HEK293 (cell line): ENCODE data around the gene COG6.

Source experiments
- CTCF ChIA-PET: fragments of 350-600 bp; formaldehyde crosslinking; extraction: SDS; loops from one replicate; lab custom pipeline; 2021; ENCODE audit warnings: antibody characterized with exemption; lab: Yijun Ruan, JAX
- POLR2A ChIA-PET: fragments of 300-600 bp; formaldehyde crosslinking; extraction: SDS; loops from one replicate; lab custom pipeline; 2020; ENCODE audit warnings: antibody characterized with exemption, inconsistent platforms; lab: Yijun Ruan, JAX
- H3K27ac ChIP-seq: fragments of 200-500 bp; sonication (Bioruptor generic); 2 replicates; pipeline ENCODE4 v1.5.1; 2014; ENCODE audit warnings: low read depth, low read length, control low read depth, inconsistent platforms; ENCODE audit errors: extremely low read depth
- H3K36me3 ChIP-seq, 2 experiments: fragments of 200-500 bp in 1 of 2; sonication (Bioruptor generic) in 1 of 2; 1 replicate in 1 of 2; 2 replicates in 1 of 2; pipeline ENCODE4 v1.5.1; 2014 to 2017; ENCODE audit warnings: inconsistent platforms in 2 of 2, low read length in 2 of 2; ENCODE audit not compliant: control insufficient read depth in 2 of 2, insufficient read depth in 1 of 2
- H3K4me1 ChIP-seq: fragments of 200-500 bp; sonication (Bioruptor generic); 2 replicates; pipeline ENCODE4 v1.5.1; 2014; ENCODE audit warnings: mild to moderate bottlenecking, low read length, inconsistent platforms; ENCODE audit not compliant: control insufficient read depth, insufficient read depth
- H3K4me3 ChIP-seq: 2 replicates; pipeline ENCODE4 v1.5.1; 2011; ENCODE audit warnings: low read depth, mild to moderate bottlenecking, control low read depth, low read length, moderate library complexity
- H3K9me3 ChIP-seq: fragments of 200-500 bp; sonication (Bioruptor generic); 2 replicates; pipeline ENCODE4 v1.5.1; 2014; ENCODE audit warnings: low read depth, low read length, inconsistent platforms; ENCODE audit not compliant: control insufficient read depth, insufficient read depth
- FEZF1 ChIP-seq: fragments of 450-650 bp; formaldehyde crosslinking; IDR thresholded peaks from 2 replicates; pipeline ENCODE4 v1.5.1; 2016; ENCODE audit warnings: missing biosample characterization, missing genetic modification characterization
- GLI4 ChIP-seq: fragments of 450-650 bp; formaldehyde crosslinking; IDR thresholded peaks from 2 replicates; pipeline ENCODE4 v1.5.1; 2016; ENCODE audit warnings: missing biosample characterization, missing genetic modification characterization
- MYNN ChIP-seq: fragments of 450-650 bp; formaldehyde crosslinking; IDR thresholded peaks from 2 replicates; pipeline ENCODE4 v1.5.1; 2016; ENCODE audit warnings: missing biosample characterization, missing genetic modification characterization, borderline replicate concordance
- MZF1 ChIP-seq: fragments of 450-650 bp; formaldehyde crosslinking; IDR thresholded peaks from 2 replicates; pipeline ENCODE4 v1.5.1; 2017; ENCODE audit warnings: missing biosample characterization, missing genetic modification characterization, borderline replicate concordance
- SALL2 ChIP-seq: fragments of 450-650 bp; formaldehyde crosslinking; IDR thresholded peaks from 2 replicates; pipeline ENCODE4 v1.5.0; 2017; ENCODE audit warnings: missing biosample characterization, mild to moderate bottlenecking, missing genetic modification characterization, borderline replicate concordance
- SCRT1 ChIP-seq: fragments of 450-650 bp; formaldehyde crosslinking; IDR thresholded peaks from 2 replicates; pipeline ENCODE4 v1.5.1; 2016; ENCODE audit warnings: missing biosample characterization, missing genetic modification characterization, borderline replicate concordance
- ZBTB17 ChIP-seq: fragments of 450-650 bp; formaldehyde crosslinking; IDR thresholded peaks from 2 replicates; pipeline ENCODE4 v1.5.1; 2016; ENCODE audit warnings: missing biosample characterization, missing genetic modification characterization
- ZBTB48 ChIP-seq: fragments of 450-650 bp; formaldehyde crosslinking; IDR thresholded peaks from 2 replicates; pipeline ENCODE4 v1.5.1; 2016; ENCODE audit warnings: missing biosample characterization, missing genetic modification characterization
- ZNF121 ChIP-seq: fragments of 450-650 bp; formaldehyde crosslinking; IDR thresholded peaks from 2 replicates; pipeline ENCODE4 v1.5.1; 2016; ENCODE audit warnings: missing biosample characterization, missing genetic modification characterization
- ZNF175 ChIP-seq: fragments of 450-650 bp; formaldehyde crosslinking; IDR thresholded peaks from 2 replicates; pipeline ENCODE4 v1.5.1; 2016; ENCODE audit warnings: missing biosample characterization, missing genetic modification characterization
- ZNF184 ChIP-seq: fragments of 450-650 bp; IDR thresholded peaks from 2 replicates; pipeline ENCODE4 v1.5.1; 2018; ENCODE audit warnings: missing biosample characterization, mild to moderate bottlenecking, missing genetic modification characterization
- ZNF24 ChIP-seq: fragments of 450-650 bp; formaldehyde crosslinking; IDR thresholded peaks from 2 replicates; pipeline ENCODE4 v1.5.1; 2016; ENCODE audit warnings: missing biosample characterization, missing genetic modification characterization
- ZNF366 ChIP-seq: fragments of 450-650 bp; formaldehyde crosslinking; conservative IDR thresholded peaks from 2 replicates; pipeline ENCODE4 v1.5.1; 2016; ENCODE audit warnings: missing biosample characterization, missing genetic modification characterization
- ZNF473 ChIP-seq: fragments of 450-650 bp; formaldehyde crosslinking; IDR thresholded peaks from 2 replicates; pipeline ENCODE4 v1.5.1; 2017; ENCODE audit warnings: missing biosample characterization, missing genetic modification characterization
- ZNF501 ChIP-seq: fragments of 450-650 bp; formaldehyde crosslinking; IDR thresholded peaks from 2 replicates; pipeline ENCODE4 v1.5.1; 2016; ENCODE audit warnings: missing biosample characterization, missing genetic modification characterization
- ZNF555 ChIP-seq: fragments of 450-650 bp; formaldehyde crosslinking; conservative IDR thresholded peaks from 2 replicates; pipeline ENCODE4 v1.5.1; 2017; ENCODE audit warnings: missing biosample characterization, mild to moderate bottlenecking, missing genetic modification characterization, inconsistent platforms
- ZNF621 ChIP-seq: fragments of 450-650 bp; formaldehyde crosslinking; IDR thresholded peaks from 2 replicates; pipeline ENCODE4 v1.5.1; 2017; ENCODE audit warnings: missing biosample characterization, missing genetic modification characterization
- ZNF76 ChIP-seq: fragments of 450-650 bp; formaldehyde crosslinking; IDR thresholded peaks from 2 replicates; pipeline ENCODE4; 2016; ENCODE audit warnings: low read depth, missing biosample characterization, missing genetic modification characterization, borderline replicate concordance
- ZNF791 ChIP-seq: fragments of 450-650 bp; formaldehyde crosslinking; IDR thresholded peaks from 2 replicates; pipeline ENCODE4 v1.5.1; 2016; ENCODE audit warnings: missing biosample characterization, missing genetic modification characterization
- ZNF792 ChIP-seq: fragments of 450-650 bp; formaldehyde crosslinking; IDR thresholded peaks from 2 replicates; pipeline ENCODE4 v1.5.1; 2016; ENCODE audit warnings: missing biosample characterization, missing genetic modification characterization
- TF ChIP-seq, protein P1 (sequence below): fragments of 450-650 bp; formaldehyde crosslinking; IDR thresholded peaks from 2 replicates; pipeline ENCODE4 v1.5.1; 2016; ENCODE audit warnings: missing biosample characterization, missing genetic modification characterization
- TF ChIP-seq, protein P2 (sequence below): fragments of 450-650 bp; formaldehyde crosslinking; IDR thresholded peaks from 2 replicates; pipeline ENCODE4 v1.5.1; 2016; ENCODE audit warnings: missing biosample characterization, missing genetic modification characterization
- TF ChIP-seq, protein P3 (sequence below): fragments of 450-650 bp; formaldehyde crosslinking; IDR thresholded peaks from 2 replicates; pipeline ENCODE4 v1.5.1; 2016; ENCODE audit warnings: missing biosample characterization, missing genetic modification characterization
- TF ChIP-seq, protein P4 (sequence below): fragments of 450-650 bp; formaldehyde crosslinking; IDR thresholded peaks from 2 replicates; pipeline ENCODE4 v1.5.1; 2016; ENCODE audit warnings: missing biosample characterization, missing genetic modification characterization
- TF ChIP-seq, protein P5 (sequence below): fragments of 450-650 bp; formaldehyde crosslinking; IDR thresholded peaks from 2 replicates; pipeline ENCODE4 v1.5.1; 2017; ENCODE audit warnings: missing biosample characterization, missing genetic modification characterization

Gene COG6

DNA sequence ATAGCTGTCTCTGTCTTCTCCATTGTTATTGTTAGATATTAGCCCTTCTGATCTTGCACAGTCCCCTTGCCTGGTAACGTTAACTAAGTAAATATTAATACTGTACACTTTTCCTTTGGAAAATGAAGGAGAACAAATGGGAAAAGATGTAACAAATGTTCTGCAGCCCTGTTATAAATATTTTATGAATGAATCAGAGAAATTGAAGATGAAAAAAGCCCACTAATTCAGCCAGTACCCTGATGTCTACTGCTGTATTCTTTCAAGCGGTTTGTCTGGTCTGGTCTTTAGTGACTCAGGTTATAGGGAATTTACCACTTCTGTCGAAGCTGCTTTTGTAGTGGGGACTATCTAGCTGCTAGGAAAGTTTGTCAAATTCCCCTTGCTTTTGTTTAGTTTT is 121.0 kb downstream of the COG6 start:
- CTCF ChIA-PET: no interaction called here

DNA sequence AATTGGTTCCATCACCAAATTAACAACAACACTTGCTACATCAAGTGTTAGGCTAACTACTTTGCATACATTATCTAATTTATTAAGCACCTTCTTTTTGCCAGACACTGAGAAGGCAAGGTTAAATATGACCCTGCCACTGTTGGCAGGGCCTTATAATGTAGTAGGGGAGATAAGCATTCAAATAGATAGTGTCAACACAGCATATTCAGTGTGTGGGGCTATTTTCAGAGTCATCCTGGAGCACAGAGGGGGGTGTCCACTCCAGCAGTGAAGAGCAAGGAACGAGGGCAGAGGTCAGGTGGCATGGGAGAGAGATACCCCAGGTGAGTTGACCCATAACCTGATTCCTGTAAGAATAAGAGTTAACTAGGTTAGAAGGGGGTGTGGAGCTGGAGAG is 121.6 kb downstream of the COG6 start:
- H3K27ac ChIP-seq: no peak overlapping the region
- H3K36me3 ChIP-seq: no peaks in the 10 kb centered on the region
- H3K4me3 ChIP-seq: no peak overlapping the region
- ChIA-PET POLR2A (no interaction called here), CTCF (no interaction called here)
- TF ChIP-seq FEZF1 (tag by site-specific recombination): no peak
- TF ChIP-seq ZBTB48 (tag by site-specific recombination): no peak
- TF ChIP-seq ZNF24 (tag by site-specific recombination): no peak
- TF ChIP-seq ZNF501 (tag by site-specific recombination): no peak
- no peak for TF ChIP-seq ZNF366 (tag by site-specific recombination)
- TF ChIP-seq, protein P1, sequence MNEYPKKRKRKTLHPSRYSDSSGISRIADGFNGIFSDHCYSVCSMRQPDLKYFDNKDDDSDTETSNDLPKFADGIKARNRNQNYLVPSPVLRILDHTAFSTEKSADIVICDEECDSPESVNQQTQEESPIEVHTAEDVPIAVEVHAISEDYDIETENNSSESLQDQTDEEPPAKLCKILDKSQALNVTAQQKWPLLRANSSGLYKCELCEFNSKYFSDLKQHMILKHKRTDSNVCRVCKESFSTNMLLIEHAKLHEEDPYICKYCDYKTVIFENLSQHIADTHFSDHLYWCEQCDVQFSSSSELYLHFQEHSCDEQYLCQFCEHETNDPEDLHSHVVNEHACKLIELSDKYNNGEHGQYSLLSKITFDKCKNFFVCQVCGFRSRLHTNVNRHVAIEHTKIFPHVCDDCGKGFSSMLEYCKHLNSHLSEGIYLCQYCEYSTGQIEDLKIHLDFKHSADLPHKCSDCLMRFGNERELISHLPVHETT: no peak
- TF ChIP-seq SALL2: no peak
- no peak for TF ChIP-seq ZNF621 (tag by site-specific recombination)
- TF ChIP-seq GLI4 (tag by site-specific recombination): no peak
- H3K9me3 ChIP-seq: no peaks in the 10 kb centered on the region
- no peaks in the 10 kb centered on the region for H3K4me1 ChIP-seq

More for the DNA sequence above, 121.0 kb downstream of the COG6 start:
- H3K4me1 ChIP-seq: no peaks in the 10 kb centered on the region
- H3K27ac ChIP-seq: no peak overlapping the region
- POLR2A ChIA-PET: interaction anchor here (0.6 kb wide), 1 partner anchor 20 kb away, joined by 3 read pairs; no protein-coding TSS in a partner anchor
- no peak overlapping the region for H3K4me3 ChIP-seq
- TF ChIP-seq ZNF473 (tag by site-specific recombination) (no peak), ZBTB17 (tag by site-specific recombination) (no peak), ZNF791 (no peak), ZNF184 (tag by site-specific recombination) (no peak)
- TF ChIP-seq, protein P2, sequence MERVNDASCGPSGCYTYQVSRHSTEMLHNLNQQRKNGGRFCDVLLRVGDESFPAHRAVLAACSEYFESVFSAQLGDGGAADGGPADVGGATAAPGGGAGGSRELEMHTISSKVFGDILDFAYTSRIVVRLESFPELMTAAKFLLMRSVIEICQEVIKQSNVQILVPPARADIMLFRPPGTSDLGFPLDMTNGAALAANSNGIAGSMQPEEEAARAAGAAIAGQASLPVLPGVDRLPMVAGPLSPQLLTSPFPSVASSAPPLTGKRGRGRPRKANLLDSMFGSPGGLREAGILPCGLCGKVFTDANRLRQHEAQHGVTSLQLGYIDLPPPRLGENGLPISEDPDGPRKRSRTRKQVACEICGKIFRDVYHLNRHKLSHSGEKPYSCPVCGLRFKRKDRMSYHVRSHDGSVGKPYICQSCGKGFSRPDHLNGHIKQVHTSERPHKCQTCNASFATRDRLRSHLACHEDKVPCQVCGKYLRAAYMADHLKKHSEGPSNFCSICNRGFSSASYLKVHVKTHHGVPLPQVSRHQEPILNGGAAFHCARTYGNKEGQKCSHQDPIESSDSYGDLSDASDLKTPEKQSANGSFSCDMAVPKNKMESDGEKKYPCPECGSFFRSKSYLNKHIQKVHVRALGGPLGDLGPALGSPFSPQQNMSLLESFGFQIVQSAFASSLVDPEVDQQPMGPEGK (tag by site-specific recombination): no peak
- no peaks in the 10 kb centered on the region for H3K36me3 ChIP-seq
- H3K9me3 ChIP-seq: no peaks in the 10 kb centered on the region

DNA sequence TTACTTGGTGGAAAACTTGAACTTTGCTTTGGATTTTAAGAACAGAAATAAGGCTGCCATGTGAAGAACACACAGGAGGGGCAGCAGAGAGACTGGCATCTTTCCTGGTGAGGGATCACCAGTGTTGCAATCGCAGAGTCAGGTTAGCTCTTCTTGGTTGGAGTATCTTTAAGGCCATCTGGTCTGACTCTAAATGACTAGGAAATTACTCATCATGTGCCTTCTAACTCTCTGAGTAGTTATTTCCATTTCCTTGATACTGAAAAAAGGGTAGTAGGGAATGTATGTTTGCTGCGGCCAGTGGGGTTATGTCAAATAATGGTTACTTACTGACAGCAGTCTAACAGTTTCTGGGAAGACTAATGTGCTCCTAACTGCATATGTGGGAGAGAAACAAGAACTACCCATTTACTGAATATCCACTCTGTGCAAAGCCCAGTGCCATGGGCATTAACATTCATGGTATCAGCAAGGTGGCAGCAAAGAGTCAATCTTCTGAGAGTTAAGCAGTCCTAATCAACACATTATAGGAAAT is 122.1 kb downstream of the COG6 start:
- no peaks in the 10 kb centered on the region for H3K36me3 ChIP-seq
- no peak overlapping the region for H3K4me3 ChIP-seq
- ChIA-PET CTCF (interaction anchor here (1.3 kb wide), 1 partner anchor 12 kb away, joined by 4 read pairs; no protein-coding TSS in a partner anchor), POLR2A (no interaction called here)
- H3K9me3 ChIP-seq: no peaks in the 10 kb centered on the region
- TF ChIP-seq, protein P3, sequence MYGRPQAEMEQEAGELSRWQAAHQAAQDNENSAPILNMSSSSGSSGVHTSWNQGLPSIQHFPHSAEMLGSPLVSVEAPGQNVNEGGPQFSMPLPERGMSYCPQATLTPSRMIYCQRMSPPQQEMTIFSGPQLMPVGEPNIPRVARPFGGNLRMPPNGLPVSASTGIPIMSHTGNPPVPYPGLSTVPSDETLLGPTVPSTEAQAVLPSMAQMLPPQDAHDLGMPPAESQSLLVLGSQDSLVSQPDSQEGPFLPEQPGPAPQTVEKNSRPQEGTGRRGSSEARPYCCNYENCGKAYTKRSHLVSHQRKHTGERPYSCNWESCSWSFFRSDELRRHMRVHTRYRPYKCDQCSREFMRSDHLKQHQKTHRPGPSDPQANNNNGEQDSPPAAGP: no peak
- no peak for TF ChIP-seq ZNF175
- TF ChIP-seq, protein P4, sequence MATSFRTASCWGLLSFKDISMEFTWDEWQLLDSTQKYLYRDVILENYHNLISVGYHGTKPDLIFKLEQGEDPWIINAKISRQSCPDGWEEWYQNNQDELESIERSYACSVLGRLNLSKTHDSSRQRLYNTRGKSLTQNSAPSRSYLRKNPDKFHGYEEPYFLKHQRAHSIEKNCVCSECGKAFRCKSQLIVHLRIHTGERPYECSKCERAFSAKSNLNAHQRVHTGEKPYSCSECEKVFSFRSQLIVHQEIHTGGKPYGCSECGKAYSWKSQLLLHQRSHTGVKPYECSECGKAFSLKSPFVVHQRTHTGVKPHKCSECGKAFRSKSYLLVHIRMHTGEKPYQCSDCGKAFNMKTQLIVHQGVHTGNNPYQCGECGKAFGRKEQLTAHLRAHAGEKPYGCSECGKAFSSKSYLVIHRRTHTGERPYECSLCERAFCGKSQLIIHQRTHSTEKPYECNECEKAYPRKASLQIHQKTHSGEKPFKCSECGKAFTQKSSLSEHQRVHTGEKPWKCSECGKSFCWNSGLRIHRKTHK (tag by site-specific recombination): no peak
- TF ChIP-seq MYNN (tag by site-specific recombination): no peak
- no peak for TF ChIP-seq ZNF121 (tag by site-specific recombination)
- TF ChIP-seq ZNF76 (tag by site-specific recombination): no peak
- no peak for TF ChIP-seq ZNF555
- TF ChIP-seq, protein P5, sequence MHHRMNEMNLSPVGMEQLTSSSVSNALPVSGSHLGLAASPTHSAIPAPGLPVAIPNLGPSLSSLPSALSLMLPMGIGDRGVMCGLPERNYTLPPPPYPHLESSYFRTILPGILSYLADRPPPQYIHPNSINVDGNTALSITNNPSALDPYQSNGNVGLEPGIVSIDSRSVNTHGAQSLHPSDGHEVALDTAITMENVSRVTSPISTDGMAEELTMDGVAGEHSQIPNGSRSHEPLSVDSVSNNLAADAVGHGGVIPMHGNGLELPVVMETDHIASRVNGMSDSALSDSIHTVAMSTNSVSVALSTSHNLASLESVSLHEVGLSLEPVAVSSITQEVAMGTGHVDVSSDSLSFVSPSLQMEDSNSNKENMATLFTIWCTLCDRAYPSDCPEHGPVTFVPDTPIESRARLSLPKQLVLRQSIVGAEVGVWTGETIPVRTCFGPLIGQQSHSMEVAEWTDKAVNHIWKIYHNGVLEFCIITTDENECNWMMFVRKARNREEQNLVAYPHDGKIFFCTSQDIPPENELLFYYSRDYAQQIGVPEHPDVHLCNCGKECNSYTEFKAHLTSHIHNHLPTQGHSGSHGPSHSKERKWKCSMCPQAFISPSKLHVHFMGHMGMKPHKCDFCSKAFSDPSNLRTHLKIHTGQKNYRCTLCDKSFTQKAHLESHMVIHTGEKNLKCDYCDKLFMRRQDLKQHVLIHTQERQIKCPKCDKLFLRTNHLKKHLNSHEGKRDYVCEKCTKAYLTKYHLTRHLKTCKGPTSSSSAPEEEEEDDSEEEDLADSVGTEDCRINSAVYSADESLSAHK: no peak
- TF ChIP-seq MZF1: no peak
- no peak for TF ChIP-seq ZNF792 (tag by site-specific recombination)
- TF ChIP-seq SCRT1 (tag by site-specific recombination): no peak
- TF ChIP-seq, all 188 proteins: peak for 0
- no peaks in the 10 kb centered on the region for H3K4me1 ChIP-seq
- no peak overlapping the region for H3K27ac ChIP-seq
